Activated T-helper 1 cell treated with Interleukin-2 at 50 U/mL for 16 hours (primary cell): Measurements from ENCODE around the gene PODXL.
"Not testable (repeated sequence)": the region's sequence is repeated elsewhere in the genome, so short reads cannot be mapped to it uniquely, and the experiment has no call there.

Source experiments
- DNase-seq: peaks from one replicate; pipeline ENCODE4 v3.0.0-alpha.2; 2020; ENCODE audit warnings: low read depth

The PODXL gene

DNA sequence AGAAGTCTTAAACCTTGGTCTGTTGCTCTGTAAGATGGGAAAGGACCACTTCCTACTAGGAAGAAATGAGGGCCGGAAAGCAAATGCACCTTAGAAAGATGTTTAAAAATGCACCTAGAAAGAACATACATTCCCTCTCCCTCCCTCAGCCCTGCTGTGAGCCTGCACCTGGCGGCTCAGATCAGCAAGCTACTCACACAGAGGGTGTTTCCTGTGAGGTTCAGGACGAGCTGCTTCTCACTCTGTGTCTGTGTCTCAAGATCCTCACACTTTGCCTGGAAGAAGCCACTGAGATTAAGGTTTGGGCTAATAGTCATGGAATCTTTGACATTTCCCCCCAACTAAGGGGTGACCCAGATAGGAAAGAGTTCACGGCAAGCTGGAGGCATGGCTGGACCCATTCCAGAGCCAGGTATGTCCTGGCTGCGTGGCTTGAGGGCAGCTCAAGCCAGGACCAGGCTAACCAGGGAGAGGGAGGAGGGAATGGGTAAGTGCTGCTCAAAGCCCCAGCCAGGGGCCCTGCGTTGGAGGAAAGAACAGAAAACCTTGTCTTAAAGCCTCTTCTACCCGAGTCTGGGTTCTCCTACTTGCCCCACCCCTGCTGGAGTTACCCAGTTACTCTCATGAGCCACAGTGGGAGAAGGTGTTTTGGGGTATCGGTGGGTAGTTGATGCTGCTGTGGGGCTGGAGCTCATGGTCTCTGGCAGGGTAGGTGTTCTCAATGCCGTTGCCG, 47.5 kb downstream of the PODXL start:
- no peak for DNase-seq

DNA sequence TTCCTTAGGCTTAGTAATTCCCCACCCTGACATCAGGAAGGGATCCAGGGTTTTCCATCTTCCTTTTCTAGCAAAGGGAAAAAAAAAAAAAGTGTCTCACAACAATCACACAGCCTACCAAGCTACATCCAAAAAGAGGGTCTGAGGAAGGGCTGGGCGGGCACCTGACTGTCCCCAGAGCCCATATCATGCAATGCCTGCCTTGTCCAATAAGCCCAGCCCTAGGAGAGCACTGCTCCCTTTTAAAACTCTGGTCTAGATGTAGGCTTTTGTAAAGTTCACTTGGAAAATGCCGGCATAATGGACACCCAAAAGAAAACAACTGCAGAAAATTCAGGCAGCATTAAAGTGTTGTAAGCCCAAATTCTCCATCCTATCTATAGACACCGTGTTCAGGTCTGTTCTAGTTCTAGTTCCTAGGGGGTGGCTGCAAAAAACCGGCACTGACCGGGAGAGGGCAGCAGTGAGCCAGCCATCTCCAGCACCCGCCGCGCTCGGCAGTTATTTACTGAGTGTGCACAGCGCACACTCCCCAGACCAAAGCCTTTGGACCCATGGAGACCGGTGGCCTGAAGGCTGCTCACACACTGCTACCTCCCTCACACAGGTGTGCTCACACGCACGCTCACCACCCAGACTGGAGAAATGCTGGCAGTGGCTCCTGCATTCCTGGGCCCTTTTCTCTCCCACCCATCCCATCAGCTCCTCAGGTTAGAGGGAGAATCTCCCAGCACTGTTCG, 48.7 kb downstream of the PODXL start:
- peak; percentile 59 for DNase-seq

DNA sequence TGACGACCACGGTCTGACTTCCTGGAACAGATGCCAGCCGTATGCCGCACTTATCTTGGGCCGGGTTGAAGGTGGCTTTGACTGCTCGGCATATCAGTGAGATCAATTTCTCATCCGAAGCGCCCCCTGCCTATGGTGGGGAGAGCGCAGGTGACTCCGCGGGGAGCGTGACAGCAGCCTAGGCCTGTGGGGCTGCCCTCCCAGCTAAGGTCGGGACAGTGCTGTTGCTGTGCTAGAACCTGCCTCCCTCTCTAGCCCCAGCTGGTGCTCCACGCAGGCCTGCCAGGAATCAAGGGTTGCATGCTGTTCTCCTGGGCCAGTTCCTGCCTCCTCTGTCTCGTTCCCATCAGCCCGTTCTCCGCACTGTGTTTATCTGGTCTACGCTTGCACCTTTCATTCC, 49.8 kb downstream of the PODXL start:
- DNase-seq, result no peak

DNA sequence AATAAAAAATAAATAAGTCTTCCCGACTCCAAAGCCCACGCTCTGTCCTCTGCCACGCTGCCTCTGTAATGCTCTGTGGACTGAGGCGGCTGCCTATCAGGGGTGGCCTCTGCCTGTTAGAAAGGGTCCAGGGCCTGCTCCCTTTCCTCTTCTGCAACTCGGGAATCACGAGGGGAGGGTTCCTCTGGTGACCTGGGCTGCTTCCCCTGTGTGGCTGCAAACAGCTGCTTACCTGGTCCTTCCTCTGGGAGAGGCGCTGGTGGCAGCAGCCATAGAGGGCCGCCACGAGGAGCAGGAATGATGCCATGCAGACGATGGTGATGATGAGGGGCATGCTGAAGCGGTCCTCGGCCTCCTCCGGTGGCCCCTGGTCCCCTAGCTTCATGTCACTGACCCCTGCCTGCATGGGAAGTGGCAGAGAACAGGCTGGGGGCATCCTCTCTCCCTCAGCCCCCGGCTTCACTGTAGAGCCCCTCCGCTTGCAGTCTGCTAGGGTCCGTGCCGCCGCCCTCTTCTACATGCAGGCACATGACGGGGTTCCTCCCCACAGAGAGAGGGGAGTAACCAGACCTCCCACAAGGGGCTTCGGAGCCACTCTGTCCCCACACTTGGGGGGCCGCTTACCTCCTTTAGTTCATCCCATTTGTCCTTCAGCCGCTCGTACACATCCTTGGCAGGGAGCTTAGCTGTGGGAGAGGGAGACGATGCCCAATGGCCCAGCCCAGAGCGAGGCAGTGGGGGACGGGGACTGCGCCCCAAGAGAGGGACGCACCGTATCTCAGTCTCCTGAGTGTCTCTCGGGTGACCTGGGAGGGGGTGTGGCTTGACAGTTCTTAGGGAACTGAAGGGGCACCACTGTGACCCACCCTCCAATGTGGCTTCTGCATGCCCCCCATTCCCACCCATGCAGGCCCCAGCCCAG, 50.5 kb downstream of the PODXL start:
- DNase-seq, result no peak

DNA sequence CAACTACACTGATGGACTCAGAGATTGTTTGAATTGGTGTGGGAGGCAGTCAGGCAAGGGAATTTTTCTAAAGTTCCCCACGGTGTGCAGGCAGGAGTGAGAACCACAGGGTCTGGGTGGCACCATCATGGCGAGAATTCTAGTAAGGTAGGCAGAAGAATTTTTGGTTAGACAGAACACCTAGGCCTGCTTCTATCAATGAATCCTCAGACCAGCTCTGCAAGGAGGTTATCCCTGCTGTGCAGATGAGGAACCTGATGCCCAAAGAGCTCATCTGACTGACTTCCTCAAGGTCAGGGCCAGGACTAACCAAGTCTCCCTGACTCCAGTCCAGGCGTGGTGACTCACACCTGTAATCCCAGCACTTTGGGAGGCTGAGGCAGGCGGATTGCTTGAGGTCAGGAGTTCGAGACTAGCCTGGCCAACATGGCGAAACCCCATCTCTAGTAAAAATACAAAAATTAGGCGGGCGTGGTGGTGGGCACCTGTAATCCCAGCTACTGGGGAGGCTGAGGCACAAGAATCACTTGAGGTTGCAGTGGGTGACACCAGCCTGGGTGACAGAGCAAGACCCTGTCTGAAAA, 51.3 kb downstream of the PODXL start:
- not testable (repeated sequence) for DNase-seq

DNA sequence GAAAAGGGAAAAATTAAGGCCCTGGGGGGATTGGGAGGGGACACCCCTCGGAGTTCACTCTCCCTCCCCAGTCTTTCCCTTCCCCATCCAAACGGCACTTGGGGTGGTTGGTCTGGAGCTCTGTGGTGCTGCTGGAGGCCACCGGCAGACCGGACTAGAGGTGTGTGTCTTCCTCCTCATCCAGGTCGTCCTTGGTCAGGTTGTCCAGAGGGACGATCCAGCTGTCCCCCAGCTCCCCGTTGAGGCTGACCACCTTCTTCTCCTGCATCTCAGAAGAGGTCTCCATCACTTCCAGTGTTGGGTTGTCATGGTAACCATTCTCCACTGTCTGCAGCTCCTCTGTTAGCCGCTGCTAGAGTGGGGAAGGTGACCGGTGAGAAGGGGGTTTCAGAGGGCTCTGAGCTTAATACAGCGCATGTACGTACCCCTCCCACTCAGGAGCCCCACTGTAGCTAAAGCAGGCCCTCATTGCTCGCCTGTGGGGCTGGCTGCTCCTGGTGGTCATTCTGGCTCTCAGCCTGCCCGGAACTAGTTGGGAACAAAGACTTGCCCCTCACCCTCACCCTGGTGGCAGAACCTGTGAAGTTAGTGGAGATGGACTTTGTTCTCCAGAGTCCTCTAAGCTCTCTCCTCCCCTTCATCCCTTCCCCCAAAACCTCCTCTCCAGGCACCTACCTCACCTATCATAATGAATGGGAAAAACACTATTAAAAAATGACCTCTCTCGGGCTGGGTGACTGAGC, 52.1 kb downstream of the PODXL start:
- DNase-seq, result no peak

DNA sequence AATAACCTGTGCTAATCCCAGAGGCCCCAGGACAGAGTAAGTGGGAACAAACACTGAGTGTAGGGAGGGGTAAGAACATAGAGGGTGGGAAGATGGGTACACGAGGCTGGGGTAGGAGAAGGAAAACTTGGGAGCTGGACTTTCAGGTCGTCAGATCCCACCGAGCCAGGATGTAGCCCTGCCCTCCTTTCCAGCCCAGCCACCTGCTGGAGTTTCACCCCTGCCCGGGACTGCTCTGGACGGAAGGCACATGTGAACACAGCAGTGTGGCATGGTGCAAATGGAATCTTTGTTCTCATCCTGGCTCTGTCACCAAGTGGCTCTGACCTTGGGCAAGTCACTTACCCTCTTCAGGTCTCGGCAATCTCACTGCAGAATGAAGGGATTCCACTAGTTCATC, 52.8 kb downstream of the PODXL start:
- DNase-seq, result no peak

DNA sequence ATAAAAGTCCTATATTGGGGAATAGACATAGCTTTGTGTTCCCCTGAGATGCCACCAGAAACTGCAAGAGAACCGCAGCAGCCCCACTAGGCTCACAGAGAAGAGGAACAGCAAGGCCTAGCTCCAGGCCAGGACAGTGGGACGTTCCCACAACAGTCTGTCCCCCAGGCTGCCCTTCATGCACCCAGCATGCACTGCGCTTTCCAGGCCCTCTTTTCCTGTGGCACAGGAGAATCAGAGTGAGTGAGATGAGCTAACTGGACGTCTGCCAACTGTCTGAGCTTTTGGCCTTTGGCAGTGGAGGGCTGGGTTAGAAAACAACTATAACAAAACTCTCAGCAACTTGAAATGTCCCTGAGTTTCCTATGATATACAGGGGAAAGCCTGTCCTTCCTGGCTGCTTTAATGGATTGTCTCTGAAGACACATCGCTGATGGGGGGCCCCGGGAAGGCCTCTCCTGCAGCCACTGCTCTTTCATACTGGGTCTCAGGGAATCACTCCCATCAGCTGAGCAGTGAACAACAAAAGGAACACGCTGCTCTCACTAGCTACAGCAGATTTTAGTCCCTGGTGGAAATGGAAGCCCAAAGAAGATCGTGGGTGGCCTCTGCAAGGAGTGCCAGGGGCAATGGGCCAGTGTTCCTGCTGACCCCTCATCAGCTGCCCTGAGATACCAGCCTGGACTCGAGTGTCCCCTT, 53.5 kb downstream of the PODXL start:
- DNase-seq, result no peak

DNA sequence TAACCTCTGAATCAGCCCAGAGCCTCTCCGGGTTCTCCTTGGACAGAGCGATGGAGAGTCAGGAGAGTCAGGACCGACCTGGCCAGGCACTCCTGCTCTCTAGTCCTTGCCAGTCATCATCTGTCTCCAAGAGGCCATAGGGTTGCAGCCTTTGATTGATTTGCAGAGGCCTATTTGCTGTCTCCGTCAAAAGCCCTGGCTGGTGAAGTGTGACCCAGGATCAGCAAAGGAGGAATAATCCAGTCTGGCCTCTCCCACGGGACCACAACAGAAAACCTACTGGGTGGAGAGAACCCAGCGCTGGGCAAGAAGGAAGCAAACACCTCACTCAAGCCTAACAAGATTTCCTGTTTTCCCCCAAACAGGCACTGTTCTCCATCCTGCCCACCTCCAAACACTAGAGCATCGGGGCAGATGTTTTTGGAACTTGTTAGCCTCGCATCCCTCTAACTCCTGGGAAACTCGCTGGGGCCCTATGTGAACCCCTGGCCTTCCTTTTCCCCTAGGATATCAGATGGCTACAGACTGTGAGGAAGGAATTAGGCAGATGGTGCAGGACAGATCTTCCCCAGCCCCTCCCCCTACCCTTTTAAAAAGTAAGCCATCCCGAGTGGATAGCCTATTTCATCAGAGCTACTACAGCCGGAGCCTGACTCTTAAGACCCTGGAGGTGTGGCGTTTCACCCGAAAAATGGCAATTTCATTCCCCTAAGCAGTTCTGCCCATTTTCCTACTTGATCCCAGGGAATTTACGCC, 54.3 kb downstream of the PODXL start:
- DNase-seq, result no peak

DNA sequence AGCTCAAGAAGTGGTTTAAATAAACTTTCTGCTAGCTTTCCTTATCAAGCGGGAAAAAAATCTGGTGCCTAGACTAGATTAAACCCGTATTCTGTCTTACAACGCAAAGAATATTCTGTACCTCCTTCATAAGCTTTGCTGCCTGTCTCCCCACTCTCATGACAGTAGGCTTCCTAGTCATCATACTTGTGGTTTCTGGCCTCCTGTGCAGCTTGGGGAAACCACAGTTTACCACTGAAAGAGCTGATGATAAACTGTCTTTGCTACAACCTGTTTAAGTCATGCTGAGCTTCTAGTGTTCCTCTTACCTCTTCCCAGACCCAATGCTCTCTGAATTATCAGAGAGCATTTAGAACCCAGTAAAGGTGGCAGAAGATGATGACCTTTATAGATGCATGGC, 55.0 kb downstream of the PODXL start:
- peak; percentile 13 for DNase-seq

DNA sequence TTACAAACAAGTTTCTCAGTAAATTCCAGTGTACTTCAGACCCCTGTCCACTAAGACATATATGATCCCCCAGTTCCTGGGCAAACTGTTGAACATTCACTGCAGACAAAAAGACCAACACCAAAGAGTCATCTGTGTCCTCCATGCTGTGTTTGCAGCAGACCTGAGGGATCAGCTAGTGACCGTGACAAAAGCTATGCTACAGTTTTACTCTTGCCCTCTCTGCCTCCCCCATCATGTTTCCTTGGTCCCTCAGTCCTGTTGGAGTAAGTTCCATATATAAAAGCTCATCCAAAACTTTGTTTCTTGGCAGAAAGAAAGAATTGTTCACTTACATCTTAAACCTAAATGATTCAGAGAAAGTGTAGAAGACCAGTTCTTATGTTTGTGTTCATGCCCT, 56.1 kb downstream of the PODXL start:
- no peak for DNase-seq

DNA sequence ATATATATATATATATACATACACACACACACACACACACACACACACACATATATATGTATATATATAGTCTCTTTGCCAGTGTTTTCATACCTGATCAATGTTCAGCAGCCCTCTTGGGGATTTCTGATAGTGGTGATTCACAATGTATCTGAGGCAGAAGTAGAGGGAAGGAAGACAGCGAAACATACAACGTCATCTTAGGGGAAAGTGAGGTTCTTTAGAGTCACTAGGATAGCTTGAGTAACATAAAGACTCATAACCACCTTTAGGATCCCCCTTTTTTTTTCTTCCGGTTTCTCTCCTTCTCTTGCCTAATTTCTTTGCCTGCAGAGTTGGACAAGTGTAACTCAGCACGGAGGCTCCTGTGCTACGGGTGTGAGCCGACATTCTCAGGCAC, 56.6 kb downstream of the PODXL start:
- DNase-seq, result no peak

DNA sequence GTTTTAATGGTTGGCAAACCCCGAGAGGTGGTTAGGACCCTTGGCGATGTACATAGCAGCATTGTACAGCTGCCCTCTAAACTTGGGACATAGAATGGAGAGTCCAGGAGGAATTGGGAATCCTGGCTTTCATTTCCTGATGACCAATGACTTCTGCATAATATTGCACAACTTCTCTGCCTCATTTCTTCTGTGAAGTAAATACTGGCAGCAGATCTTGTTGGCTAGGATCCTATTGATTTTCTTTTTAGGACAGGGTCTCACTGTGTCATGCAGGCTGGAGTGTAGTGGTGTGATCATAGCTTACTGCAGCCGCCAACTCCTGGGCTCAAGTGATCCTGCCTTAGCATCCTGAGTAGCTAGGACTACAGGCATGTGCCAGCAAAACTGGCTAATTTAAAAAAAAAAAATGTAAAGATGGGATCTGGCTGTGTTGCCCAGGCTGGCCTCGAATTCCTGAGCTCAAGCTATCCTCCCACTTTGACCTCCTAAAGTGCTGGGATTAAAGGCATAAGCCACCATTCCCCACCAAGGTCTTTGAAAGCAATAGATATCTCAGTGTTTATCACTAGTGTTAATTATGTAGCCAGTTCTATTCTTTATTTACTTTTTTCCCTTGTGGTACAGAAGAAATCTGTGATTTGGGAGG, 58.1 kb downstream of the PODXL start:
- DNase-seq, result no peak

DNA sequence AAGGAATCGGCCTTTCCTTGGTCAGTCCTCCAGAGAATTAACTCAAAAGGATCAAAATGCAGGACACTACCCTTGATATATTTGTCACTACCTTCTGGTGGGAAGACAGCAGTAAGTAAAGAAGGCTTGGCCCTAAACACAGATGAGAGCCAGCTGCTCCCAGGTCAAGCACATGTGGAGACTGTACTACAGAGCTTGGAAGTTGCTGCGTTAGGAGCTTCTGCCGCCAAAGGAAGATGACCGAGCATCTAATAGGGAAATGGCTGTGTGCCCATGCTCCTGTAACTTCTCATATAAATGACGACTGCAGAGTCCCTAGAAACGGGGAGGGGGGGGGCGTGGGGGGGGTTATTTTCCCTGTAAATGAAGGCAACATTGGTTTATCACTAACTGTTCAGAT, 59.0 kb downstream of the PODXL start:
- no peak for DNase-seq

DNA sequence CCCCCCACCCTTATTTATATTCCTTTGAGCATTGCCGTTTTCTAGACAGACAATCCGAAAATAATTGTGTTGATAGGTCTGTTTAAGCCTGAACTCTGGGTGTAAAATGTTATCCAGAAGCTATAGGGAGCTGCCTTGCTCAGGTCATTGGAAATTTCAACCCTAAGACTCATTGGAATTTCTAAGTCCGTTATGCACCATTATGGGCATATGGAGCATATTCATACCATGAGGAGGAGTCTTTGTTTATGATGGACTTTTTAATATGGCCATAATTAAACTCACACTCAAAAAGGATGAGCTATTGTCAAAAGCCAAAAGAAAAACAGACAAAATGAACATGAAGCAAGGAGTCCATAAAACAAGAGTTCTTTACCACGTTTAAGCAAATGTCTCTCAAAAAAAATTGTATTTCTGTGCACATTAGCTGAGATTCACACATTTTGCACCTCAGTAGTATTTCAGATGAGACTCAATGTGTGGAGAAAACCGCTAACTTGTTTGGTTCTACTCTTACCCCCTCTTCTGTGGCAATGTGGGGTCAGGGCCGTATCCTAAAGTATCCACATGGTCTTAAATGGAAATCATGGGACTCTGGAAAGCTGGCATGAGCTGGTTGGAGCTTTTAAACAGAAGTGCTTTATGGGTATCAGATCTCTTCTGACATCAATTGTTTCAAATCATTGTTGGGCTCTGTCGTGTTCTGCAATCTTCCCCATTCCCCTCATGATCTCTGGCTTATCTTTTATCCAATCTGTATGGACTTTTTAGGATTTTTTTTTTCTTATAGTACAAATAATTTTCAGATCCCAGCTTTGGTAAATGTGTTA, 60.5 kb downstream of the PODXL start:
- DNase-seq, result no peak

DNA sequence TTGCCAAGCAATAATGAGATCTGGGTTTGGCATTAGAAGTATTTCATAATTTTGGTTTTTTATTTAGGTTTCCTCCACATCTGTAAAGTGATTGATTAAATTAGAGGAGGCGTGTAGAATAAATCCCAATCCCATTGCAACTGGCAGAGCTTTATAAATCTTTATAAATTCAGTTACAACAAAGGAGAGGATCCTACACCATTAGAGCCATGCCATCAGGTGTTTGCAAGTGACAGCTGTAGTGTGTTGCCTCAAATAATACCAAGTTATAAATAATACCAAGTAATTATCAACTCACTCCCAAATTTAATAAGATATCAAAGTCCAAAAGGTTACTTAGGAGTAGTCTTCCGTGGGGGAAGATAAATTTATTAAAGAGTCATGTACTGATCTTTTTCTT, 62.2 kb downstream of the PODXL start:
- DNase-seq, result no peak

DNA sequence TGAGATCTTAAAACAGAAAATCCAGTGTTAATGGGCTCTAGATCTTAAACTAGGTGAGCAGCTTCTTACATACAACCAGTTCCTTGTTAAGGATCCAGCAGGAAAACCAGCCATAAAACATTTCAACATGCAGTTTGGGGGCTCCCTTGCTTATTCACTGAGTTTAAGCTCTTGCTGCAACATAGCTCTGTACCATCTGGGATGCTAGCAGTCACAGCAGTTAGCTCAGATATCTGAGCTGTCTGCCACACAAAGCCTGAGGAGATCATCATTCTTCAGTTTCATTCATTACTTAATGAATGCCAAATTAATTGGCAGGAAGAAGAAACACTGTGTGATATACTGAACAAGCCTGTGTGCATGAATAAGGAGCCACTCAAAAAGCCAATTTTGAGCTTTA, 62.8 kb downstream of the PODXL start:
- no peak for DNase-seq

DNA sequence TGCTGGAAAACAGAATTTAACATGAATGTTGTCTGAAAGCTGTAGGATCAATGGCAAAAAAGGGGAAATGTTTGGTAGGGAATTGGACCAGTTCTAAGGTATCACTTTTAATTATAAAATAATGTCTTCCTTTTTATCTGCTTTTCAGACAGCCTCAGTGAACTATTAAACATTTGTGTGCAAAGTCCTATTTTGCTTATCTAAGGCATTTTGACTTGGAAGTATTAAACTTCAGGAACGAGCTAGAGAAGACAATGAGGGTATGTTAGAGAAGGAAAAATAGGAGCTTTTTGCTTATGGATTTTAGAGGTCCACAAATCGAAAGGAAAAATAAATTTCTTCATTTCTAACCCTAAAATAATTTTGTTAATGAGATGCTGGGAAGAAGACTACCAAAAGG, 63.3 kb downstream of the PODXL start:
- no peak for DNase-seq

DNA sequence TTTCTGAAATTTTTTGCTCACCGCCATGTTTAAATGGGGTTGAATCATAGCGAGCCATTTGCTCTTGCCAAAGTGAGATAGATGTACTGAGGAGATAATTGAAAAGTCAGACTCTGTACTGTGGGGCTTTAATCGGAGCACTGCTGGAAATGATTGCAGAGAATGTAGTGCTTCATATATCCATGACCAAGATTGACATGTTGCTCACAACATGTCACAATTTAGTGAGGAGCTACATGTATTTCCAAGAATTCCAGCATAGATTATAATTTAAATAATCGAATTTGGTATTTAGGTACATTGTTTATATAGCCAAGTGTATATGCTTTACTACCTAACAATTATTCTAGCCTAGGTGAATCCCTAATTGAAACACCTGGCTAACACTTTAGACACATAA, 66.5 kb downstream of the PODXL start:
- no peak for DNase-seq
